Measurements from ENCODE around the gene MEFV. TPM values are rescaled to one million over a fixed set of nuclear protein-coding genes. Genes with fewer than 3 reads are reported as not detected.

MEFV gene
- total and polyA plus RNA-seq, 2 donors (not counting 1 experiment from before 2014, with no cell fraction given): 0.24 to 0.25 TPM

- Histone ChIP-seq H4K20me1 (ENCODE audit: control insufficient read depth, insufficient read depth, low read length, poor library complexity, severe bottlenecking) (peaks cover 24% of the 10 kb centered on the region), H2AFZ (ENCODE audit: insufficient read depth, low read depth, low read length, poor library complexity, severe bottlenecking) (peak overlapping the region; percentile 81), H3K27me3 (replicated peaks in 1 of 4; ENCODE audit: control extremely low read depth in 1 of 4, control insufficient read depth in 3 of 4, insufficient read depth in 4 of 4, low read length in 3 of 4) (no peaks in the 10 kb centered on the region), H3K36me3 (replicated peaks in 1 of 2; ENCODE audit: control extremely low read depth in 1 of 2, control insufficient read depth in 1 of 2, extremely low read depth in 1 of 2, insufficient read depth in 2 of 2, low read length in 1 of 2) (peaks cover 4 to 24% of the 10 kb centered on the region in 2 experiments), H3K4me1 (ENCODE audit: control insufficient read depth in 2 of 2, insufficient read depth in 2 of 2, low read length in 2 of 2) (peaks cover 22 to 30% of the 10 kb centered on the region in 2 donors), H3K4me2 (replicated peaks; ENCODE audit: low read depth, low read length, poor library complexity, severe bottlenecking) (peak overlapping the region; percentile 98), H3K27ac (ENCODE audit: low read length in 2 of 2) (peak overlapping the region; percentile 97 to 99), H3K9ac (ENCODE audit: low read length) (peak overlapping the region; percentile 76), H3K79me2 (ENCODE audit: control insufficient read depth, insufficient read depth, low read length) (peaks cover 51% of the 10 kb centered on the region), H3K9me3 (ENCODE audit: control extremely low read depth in 1 of 3, control insufficient read depth in 2 of 3, insufficient read depth in 1 of 3, low read length in 2 of 3) (peaks cover 1 to 14% (median 4%) of the 10 kb centered on the region in 3 donors), H3K4me3 (ENCODE audit: control extremely low read depth in 1 of 5, extremely low read depth in 1 of 5, insufficient read depth in 1 of 5, low read depth in 2 of 5, low read length in 4 of 5) (peak overlapping the region; percentile 78 to 100 (median 95))
- POLR2A ChIA-PET: interaction anchor here (0.8 to 2.8 kb wide), 9 partner anchors 10 to 987 kb away, joined by 3 to 18 read pairs (median 5); partner anchors contain the start of genes CLUAP1, TIGD7, ZNF174 and ZNF75A
- Mint-ChIP-seq H3K4me3 (peak overlapping the region; percentile 97), H3K27ac (peak overlapping the region; percentile 98), H3K4me1 (peaks cover 37% of the 10 kb centered on the region), H3K27me3 (no peaks in the 10 kb centered on the region), H3K9me3 (ENCODE audit: insufficient read depth) (no peaks in the 10 kb centered on the region)
- no peak for TF ChIP-seq EZH2 (IDR thresholded peaks at IDR 0.05; ENCODE audit: borderline replicate concordance, insufficient read depth, low read depth, low read length, poor library complexity, severe bottlenecking)
- TF ChIP-seq, protein P1, sequence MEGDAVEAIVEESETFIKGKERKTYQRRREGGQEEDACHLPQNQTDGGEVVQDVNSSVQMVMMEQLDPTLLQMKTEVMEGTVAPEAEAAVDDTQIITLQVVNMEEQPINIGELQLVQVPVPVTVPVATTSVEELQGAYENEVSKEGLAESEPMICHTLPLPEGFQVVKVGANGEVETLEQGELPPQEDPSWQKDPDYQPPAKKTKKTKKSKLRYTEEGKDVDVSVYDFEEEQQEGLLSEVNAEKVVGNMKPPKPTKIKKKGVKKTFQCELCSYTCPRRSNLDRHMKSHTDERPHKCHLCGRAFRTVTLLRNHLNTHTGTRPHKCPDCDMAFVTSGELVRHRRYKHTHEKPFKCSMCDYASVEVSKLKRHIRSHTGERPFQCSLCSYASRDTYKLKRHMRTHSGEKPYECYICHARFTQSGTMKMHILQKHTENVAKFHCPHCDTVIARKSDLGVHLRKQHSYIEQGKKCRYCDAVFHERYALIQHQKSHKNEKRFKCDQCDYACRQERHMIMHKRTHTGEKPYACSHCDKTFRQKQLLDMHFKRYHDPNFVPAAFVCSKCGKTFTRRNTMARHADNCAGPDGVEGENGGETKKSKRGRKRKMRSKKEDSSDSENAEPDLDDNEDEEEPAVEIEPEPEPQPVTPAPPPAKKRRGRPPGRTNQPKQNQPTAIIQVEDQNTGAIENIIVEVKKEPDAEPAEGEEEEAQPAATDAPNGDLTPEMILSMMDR (IDR thresholded peaks at IDR 0.05): no peak
- DNase-seq (no peak), ATAC-seq (ENCODE audit: low read depth) (no peak)
- 7% methylated on average over 53 of the region's 56 CpGs for WGBS (ENCODE audit: insufficient coverage)
- CTCF ChIA-PET: interaction anchor here (0.6 to 1.7 kb wide), 6 partner anchors 14 to 188 kb away, joined by 3 to 17 read pairs (median 4); no protein-coding TSS in a partner anchor
- intact Hi-C loops (cut with micrococcal nuclease): loop anchor here (1.0 to 10.0 kb wide), 8 partner anchors 19 to 597 kb away; partner anchors contain the start of genes CREBBP, HCFC1R1, THOC6 and TIGD7
Observed at GRCh38 chr16:3283543-3284447, 27.4 kb upstream of the MEFV start.

Data from B cell (primary cell).